Ecto neural progenitor cell (in vitro differentiated cells): Measurements from ENCODE around the gene CD226.

Experiments
- DNase-seq: peaks from one replicate; pipeline ENCODE4 v3.0.0-alpha.2; 2018; ENCODE audit warnings: low spot score

The CD226 gene

GRCh38 chr18:69814861-69815385 lies 132.8 kb downstream of the CD226 start:
- DNase-seq, result no peak

- no peak for DNase-seq
These were observed 134.1 kb downstream of the CD226 start for GRCh38 chr18:69813559-69813958.

GRCh38 chr18:69808399-69808798 lies 139.3 kb downstream of the CD226 start:
- DNase-seq, result no peak

DNA sequence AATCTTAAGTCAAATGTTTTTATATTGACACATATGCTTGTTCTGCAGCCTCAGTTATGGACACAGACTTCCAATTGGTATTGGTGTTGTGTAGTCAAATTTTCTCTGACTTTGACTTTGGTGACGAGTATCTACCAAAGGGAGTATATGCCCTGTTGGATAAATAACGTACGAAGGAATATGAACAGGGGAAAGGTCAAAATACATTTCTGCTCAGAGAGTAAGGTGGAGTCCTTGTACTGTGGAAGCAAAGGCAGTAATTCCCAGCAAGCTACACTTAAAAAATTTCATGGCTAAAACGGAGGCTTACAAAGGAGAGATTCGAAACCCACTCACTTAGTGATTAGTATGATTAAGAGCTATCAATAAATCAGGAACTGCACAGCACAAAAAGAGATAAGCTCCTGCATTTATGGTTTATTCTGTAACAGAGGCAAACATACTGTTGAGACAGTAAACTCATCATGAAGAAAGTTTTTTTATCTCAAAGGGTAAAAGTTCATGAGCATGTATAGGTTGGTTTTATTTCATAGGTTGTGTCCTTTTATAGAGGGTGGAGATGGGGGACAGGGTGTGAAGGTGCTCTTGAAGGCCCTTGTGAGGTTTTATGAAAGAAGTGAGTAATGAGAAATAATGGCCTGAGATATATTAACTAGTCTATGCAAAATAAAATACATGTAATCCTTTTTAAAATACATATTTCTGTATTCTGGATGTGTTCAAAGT lies 142.7 kb downstream of the CD226 start:
- no peak for DNase-seq
